HG03175 (cell line): Measurements from ENCODE around the gene SV2C.
"Not testable (repeated sequence)": the region's sequence is repeated elsewhere in the genome, so short reads cannot be mapped to it uniquely, and the experiment has no call there.

Experiments
- ATAC-seq: cut with Tn5 transposase; IDR thresholded peaks from one replicate; pipeline ENCODE4 v1.9.1; 2021; ENCODE audit warnings: mild to moderate bottlenecking, moderate library complexity; ENCODE audit not compliant: unreplicated experiment

The SV2C gene

GRCh38 chr5:76292620-76293322, 209.6 kb downstream of the SV2C start:
- peak; percentile 88 for ATAC-seq

GRCh38 chr5:76294573-76294972, 211.4 kb downstream of the SV2C start:
- ATAC-seq, result no peak

- no peak for ATAC-seq
Observed at GRCh38 chr5:76298852-76299251, 215.7 kb downstream of the SV2C start.

GRCh38 chr5:76299592-76299991, 216.4 kb downstream of the SV2C start:
- no peak for ATAC-seq

- ATAC-seq, result not testable (repeated sequence)
Observed at GRCh38 chr5:76301932-76302331, 218.7 kb downstream of the SV2C start.

- ATAC-seq, result not testable (repeated sequence)
Observed at GRCh38 chr5:76302661-76303060, 219.5 kb downstream of the SV2C start.

- peak; percentile 50 for ATAC-seq
Observed at GRCh38 chr5:76303921-76304320, 220.7 kb downstream of the SV2C start.

GRCh38 chr5:76305269-76305668, 222.1 kb downstream of the SV2C start:
- no peak for ATAC-seq

GRCh38 chr5:76305775-76306174, 222.6 kb downstream of the SV2C start:
- ATAC-seq, result no peak

GRCh38 chr5:76310208-76310607, 227.0 kb downstream of the SV2C start:
- ATAC-seq, result no peak

GRCh38 chr5:76312783-76313182, 229.6 kb downstream of the SV2C start:
- ATAC-seq, result no peak

GRCh38 chr5:76314643-76315042, 231.5 kb downstream of the SV2C start:
- ATAC-seq, result no peak

GRCh38 chr5:76319673-76320072, 236.5 kb downstream of the SV2C start:
- no peak for ATAC-seq

GRCh38 chr5:76323494-76323893, 240.3 kb downstream of the SV2C start:
- not testable (repeated sequence) for ATAC-seq

GRCh38 chr5:76325326-76325725, 242.1 kb downstream of the SV2C start:
- ATAC-seq, result no peak

- no peak for ATAC-seq
Observed at GRCh38 chr5:76325876-76326491, 242.8 kb downstream of the SV2C start.

- ATAC-seq, result no peak
Observed at GRCh38 chr5:76326577-76327302, 243.6 kb downstream of the SV2C start.

GRCh38 chr5:76329346-76329745, 246.2 kb downstream of the SV2C start:
- ATAC-seq, result no peak

- no peak for ATAC-seq
Observed at GRCh38 chr5:76331126-76331525, 247.9 kb downstream of the SV2C start.

GRCh38 chr5:76332102-76332501, 248.9 kb downstream of the SV2C start:
- ATAC-seq, result no peak

- ATAC-seq, result no peak
Observed at GRCh38 chr5:76332611-76333205, 249.5 kb downstream of the SV2C start.

- no peak for ATAC-seq
Observed at GRCh38 chr5:76333571-76333970, 250.4 kb downstream of the SV2C start.
